Neuronal stem cell (in vitro differentiated cells): ENCODE measurements around the gene DNAJC6.

Source experiments
- DNase-seq: peaks from one replicate; pipeline ENCODE4 v3.0.0-alpha.2; 2013; ENCODE audit warnings: low spot score
- H2AFZ ChIP-seq: one replicate; pipeline ENCODE4 v1.6.1; 2013; ENCODE audit warnings: mild to moderate bottlenecking, low read length, inconsistent platforms
- H2AK5ac ChIP-seq: 2 replicates; pipeline ENCODE4 v1.6.1; 2013; ENCODE audit warnings: low read depth, mild to moderate bottlenecking, inconsistent platforms, low read length, moderate library complexity, mixed read lengths
- H2BK120ac ChIP-seq: 2 replicates; pipeline ENCODE4 v1.6.1; 2013; ENCODE audit warnings: low read depth, mild to moderate bottlenecking, inconsistent platforms, low read length, moderate library complexity, mixed read lengths
- H2BK12ac ChIP-seq: one replicate; pipeline ENCODE4 v1.6.1; 2013; ENCODE audit warnings: low read length, inconsistent platforms
- H2BK15ac ChIP-seq: 2 replicates; pipeline ENCODE4 v1.6.1; 2013; ENCODE audit warnings: mild to moderate bottlenecking, low read length, inconsistent platforms, mixed read lengths
- H2BK5ac ChIP-seq: one replicate; pipeline ENCODE4 v1.6.1; 2013; ENCODE audit warnings: inconsistent platforms, mild to moderate bottlenecking, low read length, moderate library complexity
- H3K14ac ChIP-seq: one replicate; pipeline ENCODE4 v1.6.1; 2013; ENCODE audit warnings: low read length, inconsistent platforms
- H3K18ac ChIP-seq: 2 replicates; pipeline ENCODE4 v1.6.1; 2013; ENCODE audit warnings: low read length, inconsistent platforms
- H3K23ac ChIP-seq: 2 replicates; pipeline ENCODE4 v1.6.1; 2013; ENCODE audit warnings: low read depth, mild to moderate bottlenecking, mixed read lengths, low read length, inconsistent platforms; ENCODE audit not compliant: poor library complexity
- H3K27ac ChIP-seq: replicated peaks from 3 replicates; pipeline ENCODE4 v1.5.1; 2013; ENCODE audit warnings: low read length, inconsistent platforms
- H3K27me3 ChIP-seq, 3 experiments: 2 replicates each; pipeline ENCODE4 v1.6.1; 2013; ENCODE audit warnings: low read length in 3 of 3, mild to moderate bottlenecking in 2 of 3, inconsistent platforms in 1 of 3, low read depth in 1 of 3, mixed read lengths in 1 of 3, moderate library complexity in 1 of 3; ENCODE audit not compliant: control insufficient read depth in 3 of 3, insufficient read depth in 3 of 3
- H3K36me3 ChIP-seq, 2 donors: replicated peaks in 1 of 2; 2 replicates each; pipeline ENCODE4 v1.6.1; 2013; ENCODE audit warnings: low read length in 2 of 2; ENCODE audit not compliant: control insufficient read depth in 2 of 2, insufficient read depth in 2 of 2
- H3K4ac ChIP-seq: 2 replicates; pipeline ENCODE4 v1.6.1; 2013; ENCODE audit warnings: inconsistent platforms, mild to moderate bottlenecking, low read length, moderate library complexity
- H3K4me1 ChIP-seq, 2 donors: 1 replicate in 1 of 2; 2 replicates in 1 of 2; pipeline ENCODE4 v1.6.1; 2013; ENCODE audit warnings: low read length in 2 of 2, low read depth in 1 of 2; ENCODE audit not compliant: control insufficient read depth in 2 of 2, insufficient read depth in 1 of 2
- H3K4me2 ChIP-seq: one replicate; pipeline ENCODE4 v1.6.1; 2013; ENCODE audit warnings: mild to moderate bottlenecking, low read length, inconsistent platforms; ENCODE audit not compliant: insufficient read depth, poor library complexity, severe bottlenecking
- H3K4me3 ChIP-seq, 2 donors: 2 replicates each; pipeline ENCODE4 v1.5.1; 2013; ENCODE audit warnings: low read length in 2 of 2, mild to moderate bottlenecking in 2 of 2, inconsistent platforms in 1 of 2, moderate library complexity in 1 of 2
- H3K79me1 ChIP-seq: one replicate; pipeline ENCODE4 v1.6.1; 2013; ENCODE audit warnings: low read depth, mild to moderate bottlenecking, inconsistent platforms, low read length, moderate library complexity
- H3K9ac ChIP-seq: one replicate; pipeline ENCODE4 v1.6.1; 2013; ENCODE audit warnings: mild to moderate bottlenecking, low read depth, low read length, inconsistent platforms; ENCODE audit not compliant: poor library complexity
- H3K9me3 ChIP-seq, 2 donors: replicated peaks in 1 of 2; 2 replicates each; pipeline versions ENCODE3 to v1.6.1; 2013; ENCODE audit warnings: low read length in 2 of 2, mild to moderate bottlenecking in 2 of 2, inconsistent platforms in 1 of 2, low read depth in 1 of 2, mixed read lengths in 1 of 2, moderate library complexity in 1 of 2; ENCODE audit not compliant: control insufficient read depth in 2 of 2, insufficient read depth in 1 of 2
- H4K8ac ChIP-seq: one replicate; pipeline ENCODE4 v1.6.1; 2013; ENCODE audit warnings: low read depth, mild to moderate bottlenecking, inconsistent platforms, low read length, moderate library complexity
- H4K91ac ChIP-seq: one replicate; pipeline ENCODE4 v1.6.1; 2013; ENCODE audit warnings: low read length, low read depth, mild to moderate bottlenecking, inconsistent platforms; ENCODE audit not compliant: poor library complexity
- WGBS, 2 donors: extraction: QIAGEN DNeasy Blood & Tissue Kit; methylation state at CpG; one replicate each; pipeline ENCODE4 v1.1.7; 2013; ENCODE audit warnings: missing lambda C conversion rate in 2 of 2, mixed read lengths in 1 of 2; ENCODE audit not compliant: insufficient read length in 2 of 2, insufficient replicate concordance in 1 of 2; ENCODE audit errors: extremely low coverage in 2 of 2; 5-methylcytosine and 5-hydroxymethylcytosine counted together

Gene DNAJC6

GRCh38 chr1:65267271-65267670 is 42.1 kb upstream of the DNAJC6 start:
- Histone ChIP-seq H2AK5ac (no peak overlapping the region), H3K14ac (no peak overlapping the region), H3K9me3 (no peaks in the 10 kb centered on the region), H3K4ac (no peak overlapping the region), H2BK120ac (no peak overlapping the region), H3K79me1 (peaks cover 2% of the 10 kb centered on the region), H4K91ac (no peak overlapping the region), H4K8ac (no peak overlapping the region), H3K27me3 (peaks cover 0 to 51% (median 2%) of the 10 kb centered on the region in 3 experiments), H3K4me2 (no peak overlapping the region), H3K4me1 (peaks cover 0 to 2% of the 10 kb centered on the region in 2 donors), H2BK15ac (no peak overlapping the region), H2AFZ (no peak overlapping the region), H3K36me3 (no peaks in the 10 kb centered on the region), H2BK12ac (no peak overlapping the region), H2BK5ac (no peak overlapping the region), H3K9ac (no peak overlapping the region), H3K23ac (no peak overlapping the region), H3K4me3 (no peak overlapping the region), H3K27ac (no peak overlapping the region), H3K18ac (no peak overlapping the region)
- WGBS, 2 donors = no CpG with 5 or more reads among the region's 4 CpGs
- no peak for DNase-seq

GRCh38 chr1:65267683-65268082 is 41.7 kb upstream of the DNAJC6 start:
- H2BK12ac ChIP-seq = no peak overlapping the region
- no peak overlapping the region for H2BK120ac ChIP-seq

GRCh38 chr1:65269612-65270011 is 39.7 kb upstream of the DNAJC6 start:
- H3K27me3 ChIP-seq = peaks cover 0 to 31% (median 2%) of the 10 kb centered on the region in 3 experiments
- no peak overlapping the region for H3K4ac ChIP-seq
- no peak overlapping the region for H2BK15ac ChIP-seq
- no peak overlapping the region for H4K8ac ChIP-seq
- H3K18ac ChIP-seq = no peak overlapping the region
- no peak overlapping the region for H2AFZ ChIP-seq
- no peak overlapping the region for H3K27ac ChIP-seq
- H3K79me1 ChIP-seq = peaks cover 2% of the 10 kb centered on the region
- no peak overlapping the region for H4K91ac ChIP-seq
- no peak overlapping the region for H3K14ac ChIP-seq
- no peak overlapping the region for H2BK12ac ChIP-seq
- no peak overlapping the region for H3K4me3 ChIP-seq
- no peak overlapping the region for H2BK5ac ChIP-seq
- no peak overlapping the region for H3K9ac ChIP-seq
- H3K23ac ChIP-seq = no peak overlapping the region
- no peak overlapping the region for H2AK5ac ChIP-seq
- no peak overlapping the region for H3K4me2 ChIP-seq
- no CpG with 5 or more reads among the region's 2 CpGs for WGBS, 2 donors
- DNase-seq = no peak
- H3K9me3 ChIP-seq = no peaks in the 10 kb centered on the region
- H2BK120ac ChIP-seq = no peak overlapping the region
- H3K36me3 ChIP-seq = no peaks in the 10 kb centered on the region
- peaks cover 0 to 2% of the 10 kb centered on the region in 2 donors for H3K4me1 ChIP-seq

More at GRCh38 chr1:65267683-65268082, 41.7 kb upstream of the DNAJC6 start:
- no peaks in the 10 kb centered on the region for H3K9me3 ChIP-seq
- H3K4ac ChIP-seq = no peak overlapping the region
- WGBS, 2 donors = no CpG with 5 or more reads among the region's 1 CpG
- H3K18ac ChIP-seq = no peak overlapping the region
- no peak overlapping the region for H2BK15ac ChIP-seq
- H3K36me3 ChIP-seq = no peaks in the 10 kb centered on the region
- no peak overlapping the region for H4K8ac ChIP-seq
- H3K4me1 ChIP-seq = peaks cover 0 to 2% of the 10 kb centered on the region in 2 donors
- no peak overlapping the region for H3K23ac ChIP-seq
- no peak overlapping the region for H2AFZ ChIP-seq
- H3K9ac ChIP-seq = no peak overlapping the region
- no peak overlapping the region for H4K91ac ChIP-seq
- no peak overlapping the region for H2BK5ac ChIP-seq
- no peak overlapping the region for H3K4me2 ChIP-seq
- no peak overlapping the region for H2AK5ac ChIP-seq
- no peak overlapping the region for H3K27ac ChIP-seq
- no peak overlapping the region for H3K4me3 ChIP-seq
- peaks cover 2% of the 10 kb centered on the region for H3K79me1 ChIP-seq
- no peak for DNase-seq
- peaks cover 0 to 51% (median 2%) of the 10 kb centered on the region in 3 experiments for H3K27me3 ChIP-seq
- H3K14ac ChIP-seq = no peak overlapping the region

GRCh38 chr1:65276197-65276939 is 33.0 kb upstream of the DNAJC6 start:
- Histone ChIP-seq H3K4me3 (no peak overlapping the region), H3K4me1 (peaks cover 0 to 20% of the 10 kb centered on the region in 2 donors)
- WGBS, 2 donors = no CpG with 5 or more reads among the region's 1 CpG

More at GRCh38 chr1:65276197-65276939, 33.0 kb upstream of the DNAJC6 start:
- Histone ChIP-seq H3K36me3 (no peaks in the 10 kb centered on the region), H2BK15ac (no peak overlapping the region), H2AK5ac (no peak overlapping the region), H2AFZ (no peak overlapping the region), H3K9me3 (no peaks in the 10 kb centered on the region), H4K91ac (no peak overlapping the region), H3K27me3 (peaks cover 0 to 20% (median 0%) of the 10 kb centered on the region in 3 experiments), H3K9ac (no peak overlapping the region), H3K4ac (no peak overlapping the region), H3K27ac (peak overlapping the region; percentile 37), H3K14ac (no peak overlapping the region), H3K4me2 (no peak overlapping the region), H3K18ac (no peak overlapping the region), H2BK120ac (no peak overlapping the region), H2BK12ac (no peak overlapping the region), H3K23ac (no peak overlapping the region), H3K79me1 (no peaks in the 10 kb centered on the region), H4K8ac (no peak overlapping the region), H2BK5ac (no peak overlapping the region)
- no peak for DNase-seq
